Osteocyte (in vitro differentiated cells): Measurements from ENCODE around the gene CROT. TPM values are rescaled to one million over a fixed set of nuclear protein-coding genes. Genes with fewer than 3 reads are reported as not detected.

ENCODE experiments used
- DNase-seq: peaks from one replicate; pipeline ENCODE4 v3.0.0; 2021; ENCODE audit warnings: mixed read lengths; ENCODE audit not compliant: unreplicated experiment; ENCODE audit errors: extremely low spot score
- H3K27ac Mint-ChIP-seq: one replicate; pipeline ENCODE4 v1.8.0; 2021; ENCODE audit warnings: mild to moderate bottlenecking, mixed read lengths; ENCODE audit not compliant: unreplicated experiment
- H3K27me3 Mint-ChIP-seq: one replicate; pipeline ENCODE4 v1.8.0; 2021; ENCODE audit warnings: mixed read lengths; ENCODE audit not compliant: unreplicated experiment
- H3K36me3 Mint-ChIP-seq: one replicate; pipeline ENCODE4 v1.8.0; 2021; ENCODE audit warnings: mixed read lengths; ENCODE audit not compliant: unreplicated experiment
- H3K4me1 Mint-ChIP-seq: one replicate; pipeline ENCODE4 v1.8.0; 2021; ENCODE audit warnings: mixed read lengths; ENCODE audit not compliant: unreplicated experiment
- H3K4me3 Mint-ChIP-seq: one replicate; pipeline ENCODE4 v1.8.0; 2021; ENCODE audit warnings: mild to moderate bottlenecking, moderate library complexity, mixed read lengths; ENCODE audit not compliant: unreplicated experiment
- H3K9me3 Mint-ChIP-seq: one replicate; pipeline ENCODE4 v1.8.0; 2021; ENCODE audit warnings: mixed read lengths; ENCODE audit not compliant: unreplicated experiment
- total RNA-seq: library from RNA; stranded (reverse); gene quantifications from 2 replicates; pipeline ENCODE4 v1.2.1, GENCODE V29; 2021
- TF ChIP-seq, protein P1 (sequence below): fragments of 200-600 bp; sonication (generic); IDR thresholded peaks from 2 replicates; pipeline ENCODE4 v1.5.0; 2021; ENCODE audit warnings: antibody characterized with exemption, mild to moderate bottlenecking, moderate library complexity

CROT gene
- total RNA-seq, 1 donor from 2014 or later: 11.0 TPM

DNA sequence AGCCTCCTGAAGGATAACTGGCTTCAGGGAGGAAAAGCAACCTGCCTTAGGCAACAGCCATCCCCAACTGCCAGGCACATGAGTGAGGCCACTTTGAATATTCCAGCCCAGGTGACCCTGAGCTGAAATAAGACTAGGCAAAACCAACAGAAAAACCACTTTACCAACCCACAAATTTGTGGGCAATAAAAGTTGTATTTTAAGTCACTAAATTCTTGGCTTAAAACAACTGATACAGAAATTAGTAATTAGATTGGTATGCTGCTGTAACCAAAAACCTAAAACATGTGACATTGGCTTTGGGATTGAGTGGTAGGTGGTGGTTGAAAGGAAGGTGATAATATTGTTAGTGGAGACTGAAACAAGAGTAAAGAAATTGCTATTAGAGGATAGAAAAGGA is 90.1 kb downstream of the CROT start:
- Mint-ChIP-seq H3K36me3 (no peaks in the 10 kb centered on the region), H3K27ac (no peak overlapping the region), H3K27me3 (peaks cover 13% of the 10 kb centered on the region), H3K9me3 (peaks cover 5% of the 10 kb centered on the region), H3K4me1 (no peaks in the 10 kb centered on the region), H3K4me3 (no peak overlapping the region)
- no peak for DNase-seq
- TF ChIP-seq, protein P1, sequence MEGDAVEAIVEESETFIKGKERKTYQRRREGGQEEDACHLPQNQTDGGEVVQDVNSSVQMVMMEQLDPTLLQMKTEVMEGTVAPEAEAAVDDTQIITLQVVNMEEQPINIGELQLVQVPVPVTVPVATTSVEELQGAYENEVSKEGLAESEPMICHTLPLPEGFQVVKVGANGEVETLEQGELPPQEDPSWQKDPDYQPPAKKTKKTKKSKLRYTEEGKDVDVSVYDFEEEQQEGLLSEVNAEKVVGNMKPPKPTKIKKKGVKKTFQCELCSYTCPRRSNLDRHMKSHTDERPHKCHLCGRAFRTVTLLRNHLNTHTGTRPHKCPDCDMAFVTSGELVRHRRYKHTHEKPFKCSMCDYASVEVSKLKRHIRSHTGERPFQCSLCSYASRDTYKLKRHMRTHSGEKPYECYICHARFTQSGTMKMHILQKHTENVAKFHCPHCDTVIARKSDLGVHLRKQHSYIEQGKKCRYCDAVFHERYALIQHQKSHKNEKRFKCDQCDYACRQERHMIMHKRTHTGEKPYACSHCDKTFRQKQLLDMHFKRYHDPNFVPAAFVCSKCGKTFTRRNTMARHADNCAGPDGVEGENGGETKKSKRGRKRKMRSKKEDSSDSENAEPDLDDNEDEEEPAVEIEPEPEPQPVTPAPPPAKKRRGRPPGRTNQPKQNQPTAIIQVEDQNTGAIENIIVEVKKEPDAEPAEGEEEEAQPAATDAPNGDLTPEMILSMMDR: no peak

- TF ChIP-seq, protein P1: no peak
- H3K36me3 Mint-ChIP-seq: no peaks in the 10 kb centered on the region
- no peaks in the 10 kb centered on the region for H3K9me3 Mint-ChIP-seq
- DNase-seq: no peak
- H3K27ac Mint-ChIP-seq: no peak overlapping the region
- H3K27me3 Mint-ChIP-seq: peaks cover 16% of the 10 kb centered on the region
- H3K4me3 Mint-ChIP-seq: no peak overlapping the region
- H3K4me1 Mint-ChIP-seq: no peaks in the 10 kb centered on the region
These were observed 100.4 kb downstream of the CROT start for GRCh38 chr7:87445897-87446296.

GRCh38 chr7:87447116-87447635 is 101.7 kb downstream of the CROT start:
- Mint-ChIP-seq H3K9me3 (no peaks in the 10 kb centered on the region), H3K36me3 (no peaks in the 10 kb centered on the region), H3K4me1 (no peaks in the 10 kb centered on the region), H3K27ac (no peak overlapping the region), H3K4me3 (no peak overlapping the region), H3K27me3 (peaks cover 18% of the 10 kb centered on the region)
- no peak for DNase-seq
- TF ChIP-seq, protein P1: no peak

GRCh38 chr7:87448388-87448787 is 102.9 kb downstream of the CROT start:
- Mint-ChIP-seq H3K27ac (no peak overlapping the region), H3K4me3 (no peak overlapping the region), H3K27me3 (peaks cover 19% of the 10 kb centered on the region), H3K36me3 (no peaks in the 10 kb centered on the region), H3K9me3 (no peaks in the 10 kb centered on the region), H3K4me1 (no peaks in the 10 kb centered on the region)
- DNase-seq: no peak
- TF ChIP-seq, protein P1: no peak

Other genes with a start within 250 kb of the CROT start
- gene DMTF1, start 193.2 kb upstream of the CROT start, total RNA-seq: 74.7 and 82.9 TPM in 2 replicates
- 23.0 and 23.1 TPM in 2 replicates for gene TMEM243, start 125.9 kb upstream of the CROT start, total RNA-seq
- not detected in 2 replicates for gene ABCB4, start 130.0 kb downstream of the CROT start, total RNA-seq